ENCODE data around the gene HAUS8.

Gene HAUS8

DNA sequence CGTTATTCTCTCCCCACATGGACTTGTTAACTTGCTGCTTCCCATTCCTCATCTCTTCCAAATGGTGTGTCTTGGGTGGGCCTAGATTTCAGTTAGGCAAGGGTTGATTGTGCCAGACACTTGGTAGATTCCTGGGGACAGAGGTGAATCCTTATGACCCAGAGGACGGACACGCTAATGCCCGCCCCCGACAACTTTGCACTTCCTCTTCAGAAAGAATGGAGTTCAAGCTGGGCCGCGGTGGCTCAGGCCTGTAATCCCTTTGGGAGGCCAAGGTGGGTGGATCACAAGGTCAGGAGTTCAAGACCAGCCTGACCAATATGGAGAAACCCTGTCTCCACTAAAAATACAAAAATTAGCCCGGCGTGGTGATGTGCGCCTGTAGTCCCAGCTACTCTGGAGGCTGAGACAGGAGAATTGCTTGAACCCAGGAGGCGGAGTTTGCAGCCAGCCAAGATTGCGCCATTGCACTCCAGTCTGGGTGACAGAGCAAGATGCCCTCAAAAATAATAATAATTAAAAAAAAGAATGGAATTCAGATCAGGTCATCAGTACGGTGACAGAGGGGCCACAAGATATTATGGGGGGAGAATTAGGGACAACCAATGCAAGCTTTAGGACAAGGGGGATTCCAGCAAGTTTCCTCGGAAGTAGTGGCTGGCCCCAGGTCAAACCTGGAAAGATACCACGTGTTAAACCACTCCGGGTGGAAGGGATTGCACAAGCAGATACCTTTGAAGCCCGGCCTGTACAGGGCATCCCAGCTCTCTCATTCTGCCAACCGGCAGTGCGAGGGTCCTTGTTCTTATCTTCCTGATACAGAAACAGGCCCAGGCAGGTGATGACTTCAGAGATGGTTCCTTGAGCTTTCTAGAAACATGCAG is 3.0 kb upstream of the HAUS8 start:
- Histone ChIP-seq H3K27ac (peak overlapping the region in 14 of 21 experiments; percentile 79 to 94 (median 88)), H3K4me3 (no peak overlapping the region)

DNA sequence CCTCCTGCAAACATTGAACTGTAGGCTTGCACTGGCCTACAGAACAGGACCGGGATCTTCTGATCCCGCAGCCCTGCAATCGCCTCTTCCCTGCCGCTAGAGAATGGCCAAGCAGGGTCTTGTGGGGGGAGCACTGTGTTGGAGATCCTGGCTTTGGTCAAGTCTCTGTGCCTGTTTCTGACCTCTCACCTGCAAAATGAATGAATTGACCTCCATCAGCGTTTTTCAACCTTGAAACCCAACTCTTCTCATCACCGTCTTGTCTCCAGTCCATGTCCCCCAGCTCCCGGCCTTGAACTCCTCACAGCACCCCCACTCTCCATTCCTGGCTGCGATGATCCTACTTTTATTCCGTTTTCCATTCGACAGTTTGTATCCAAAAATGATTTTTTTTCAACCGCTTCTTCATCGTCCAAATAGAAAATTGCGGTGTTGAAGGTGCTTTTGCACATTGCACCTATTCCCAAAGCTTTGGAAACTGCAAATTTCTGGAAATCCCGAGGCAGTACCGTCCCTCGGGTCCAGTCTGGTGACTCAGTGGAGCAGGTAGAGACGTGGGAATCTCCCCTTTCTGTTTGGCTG is 2.3 kb upstream of the HAUS8 start:
- peak overlapping the region in 7 of 21 experiments; percentile 82 to 95 (median 92) for H3K27ac ChIP-seq
- peak overlapping the region in 2 of 7 experiments; percentile 73 to 92 for H3K4me3 ChIP-seq

GRCh38 chr19:17076543-17076991 is 1.3 kb upstream of the HAUS8 start:
- H3K27ac ChIP-seq, result peak overlapping the region in 20 of 21 experiments; percentile 79 to 95 (median 90)
- H3K4me3 ChIP-seq, result peak overlapping the region; percentile 52 to 92 (median 75)

GRCh38 chr19:17075864-17076542 is 751 bp upstream of the HAUS8 start:
- Histone ChIP-seq H3K4me3 (peak overlapping the region; percentile 52 to 92 (median 75)), H3K27ac (peak overlapping the region; percentile 77 to 95 (median 90))

GRCh38 chr19:17074634-17075034 is 618 bp downstream of the HAUS8 start:
- Histone ChIP-seq H3K4me3 (peak overlapping the region; percentile 50 to 92 (median 84)), H3K27ac (peak overlapping the region in 20 of 21 experiments; percentile 46 to 94 (median 72))

GRCh38 chr19:17073869-17074633 is 1.2 kb downstream of the HAUS8 start:
- Histone ChIP-seq H3K27ac (peak overlapping the region in 14 of 21 experiments; percentile 46 to 86 (median 76)), H3K4me3 (peak overlapping the region; percentile 50 to 92 (median 84))

DNA sequence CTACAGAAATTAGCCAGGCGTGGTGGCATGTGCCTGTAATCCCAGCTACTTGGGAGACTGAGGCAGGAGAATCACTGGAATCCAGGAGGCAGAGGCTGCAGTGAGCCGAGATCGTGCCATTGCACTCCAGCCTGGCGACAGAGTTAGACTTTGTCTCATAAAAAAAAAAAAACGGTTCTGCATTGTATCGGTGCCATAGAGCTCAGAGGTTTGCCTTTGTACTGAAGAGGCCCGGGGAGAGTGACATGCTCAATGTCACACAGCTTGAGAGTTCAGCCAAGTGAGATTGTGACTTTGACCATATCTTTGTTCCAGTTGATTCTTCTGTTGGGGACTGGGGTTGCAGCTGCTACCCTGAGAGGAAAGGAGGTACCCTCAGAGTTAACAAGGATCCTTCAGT is 4.3 kb downstream of the HAUS8 start:
- no peak overlapping the region for H3K4me3 ChIP-seq

DNA sequence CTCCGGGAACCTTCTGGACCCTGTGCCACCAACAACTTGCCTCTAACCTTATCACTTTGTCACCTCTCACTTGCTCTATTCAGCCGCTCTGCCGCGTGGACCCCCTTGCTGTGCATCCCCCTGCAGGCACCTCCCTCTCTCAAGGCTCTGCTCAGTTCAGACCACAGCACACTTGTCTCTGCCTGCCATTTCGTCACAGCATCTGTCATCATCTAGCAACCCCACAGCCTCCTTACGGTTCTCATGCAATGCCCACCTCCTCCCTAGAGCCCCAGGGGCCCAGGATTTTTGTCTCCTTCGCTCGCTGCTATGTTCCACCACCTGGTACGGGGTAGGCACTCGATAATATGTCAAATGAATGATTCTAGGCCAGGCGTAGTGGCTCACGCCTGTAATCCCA is 4.8 kb downstream of the HAUS8 start:
- no peak overlapping the region for H3K4me3 ChIP-seq
- H3K27ac ChIP-seq, result no peak overlapping the region

More for the DNA sequence above, 4.3 kb downstream of the HAUS8 start:
- no peak overlapping the region for H3K27ac ChIP-seq

GRCh38 chr19:17069193-17069592 is 6.1 kb downstream of the HAUS8 start:
- Histone ChIP-seq H3K27ac (no peak overlapping the region), H3K4me3 (no peak overlapping the region)

- Histone ChIP-seq H3K4me3 (no peak overlapping the region), H3K27ac (no peak overlapping the region)
These were observed 11.8 kb downstream of the HAUS8 start for GRCh38 chr19:17063428-17063827.

DNA sequence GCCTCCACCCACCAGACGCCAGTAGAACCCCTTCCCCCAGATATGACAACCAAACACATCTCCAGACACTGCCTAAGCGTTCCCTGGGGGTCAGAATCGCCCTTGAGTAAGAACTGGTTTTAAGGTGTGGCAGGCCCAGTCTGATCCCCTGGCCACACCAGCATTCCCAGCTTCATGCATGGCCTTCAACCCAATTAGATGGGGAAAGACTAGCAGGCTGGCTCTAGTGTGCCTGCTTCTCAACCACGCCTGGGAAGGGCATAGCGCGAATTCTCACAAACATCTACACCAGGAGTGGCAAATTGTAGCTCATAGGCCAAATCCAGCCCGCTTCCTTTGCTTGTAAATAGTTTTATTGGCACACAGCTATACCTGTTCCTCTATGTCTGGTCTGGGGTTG is 13.6 kb downstream of the HAUS8 start:
- H3K27ac ChIP-seq, result no peak overlapping the region
- no peak overlapping the region for H3K4me3 ChIP-seq

DNA sequence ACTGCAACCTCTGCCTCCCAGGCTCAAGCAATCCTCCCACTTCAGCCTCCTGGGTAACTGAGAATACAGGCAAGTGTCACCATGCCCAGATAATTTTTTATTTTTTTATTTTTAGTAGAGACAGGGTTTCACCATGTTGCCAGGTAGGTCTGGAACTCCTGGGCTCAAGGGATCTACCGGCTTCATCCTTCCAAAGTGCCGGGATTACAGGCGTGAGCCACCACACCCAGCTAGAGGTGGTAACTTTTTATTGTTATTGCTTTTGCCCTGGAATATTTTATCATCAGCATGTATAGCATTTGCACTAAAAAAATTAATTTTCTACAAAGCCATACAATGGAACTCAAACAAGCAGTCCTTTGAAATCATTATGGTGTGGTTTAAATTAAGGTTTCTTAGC is 14.0 kb downstream of the HAUS8 start:
- H3K4me3 ChIP-seq, result no peak overlapping the region
- no peak overlapping the region for H3K27ac ChIP-seq

GRCh38 chr19:17060802-17061201 is 14.4 kb downstream of the HAUS8 start:
- no peak overlapping the region for H3K4me3 ChIP-seq
- no peak overlapping the region for H3K27ac ChIP-seq

DNA sequence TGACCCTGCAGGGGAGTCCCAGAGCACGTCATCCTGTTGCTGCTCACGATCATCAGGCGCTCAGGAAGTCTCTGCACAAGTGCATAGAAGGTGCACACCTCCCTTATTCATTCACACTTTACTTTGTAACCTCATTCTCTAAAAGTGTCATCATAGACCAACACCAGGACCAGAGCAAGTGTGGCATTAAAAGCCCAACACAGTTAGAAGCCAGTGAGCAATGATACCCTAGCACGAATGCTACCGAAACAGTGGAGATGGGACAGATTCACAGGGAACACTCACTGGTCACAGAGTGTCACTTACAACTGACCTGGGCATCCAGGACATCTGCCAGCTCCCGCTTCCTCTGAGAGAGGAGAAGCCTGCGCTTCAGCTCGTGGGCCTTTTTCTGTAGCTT is 17.0 kb downstream of the HAUS8 start:
- H3K27ac ChIP-seq, result no peak overlapping the region
- H3K4me3 ChIP-seq, result no peak overlapping the region

- Histone ChIP-seq H3K27ac (no peak overlapping the region), H3K4me3 (no peak overlapping the region)
These were observed 19.6 kb downstream of the HAUS8 start for GRCh38 chr19:17055636-17056035.

DNA sequence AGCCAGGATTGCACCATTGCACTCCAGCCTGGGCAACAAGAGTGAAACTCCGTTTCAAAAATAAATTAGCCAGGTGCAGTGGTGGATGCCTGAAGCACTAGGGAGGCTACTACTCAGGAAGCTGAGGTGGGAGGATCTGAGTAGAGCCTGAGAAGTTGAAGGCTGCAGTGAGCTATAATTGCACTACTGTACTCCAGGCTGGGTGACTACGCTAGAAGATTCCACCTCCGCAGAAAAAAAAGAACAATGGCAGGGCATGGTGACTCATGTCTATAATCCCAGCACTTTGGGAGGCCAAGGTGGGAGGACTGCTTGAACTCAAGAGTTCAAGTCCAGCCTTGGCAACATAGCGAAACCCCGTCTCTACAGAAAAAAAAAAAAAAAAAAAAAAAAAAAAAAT is 20.5 kb downstream of the HAUS8 start:
- H3K27ac ChIP-seq, result no peak overlapping the region
- H3K4me3 ChIP-seq, result no peak overlapping the region

DNA sequence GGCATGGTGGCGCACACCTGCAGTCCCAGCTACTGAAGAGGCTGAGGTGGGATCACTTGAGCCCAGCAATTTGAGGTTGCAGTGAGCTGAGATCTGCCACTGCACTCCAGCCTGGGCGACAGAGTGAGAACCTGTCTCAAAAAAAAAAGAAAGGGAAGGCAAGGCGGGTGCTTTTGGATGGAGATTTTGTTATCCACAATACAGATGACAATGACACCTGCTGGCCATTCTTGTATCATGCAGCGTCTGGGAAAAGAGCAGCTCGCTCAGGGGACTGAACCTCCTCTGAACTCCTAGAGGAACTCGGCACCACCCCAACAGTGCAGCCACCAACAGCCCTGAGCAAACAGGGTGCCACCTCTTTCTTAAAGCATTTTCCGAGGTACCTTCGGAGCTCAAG is 22.8 kb downstream of the HAUS8 start:
- Histone ChIP-seq H3K4me3 (no peak overlapping the region), H3K27ac (no peak overlapping the region)

DNA sequence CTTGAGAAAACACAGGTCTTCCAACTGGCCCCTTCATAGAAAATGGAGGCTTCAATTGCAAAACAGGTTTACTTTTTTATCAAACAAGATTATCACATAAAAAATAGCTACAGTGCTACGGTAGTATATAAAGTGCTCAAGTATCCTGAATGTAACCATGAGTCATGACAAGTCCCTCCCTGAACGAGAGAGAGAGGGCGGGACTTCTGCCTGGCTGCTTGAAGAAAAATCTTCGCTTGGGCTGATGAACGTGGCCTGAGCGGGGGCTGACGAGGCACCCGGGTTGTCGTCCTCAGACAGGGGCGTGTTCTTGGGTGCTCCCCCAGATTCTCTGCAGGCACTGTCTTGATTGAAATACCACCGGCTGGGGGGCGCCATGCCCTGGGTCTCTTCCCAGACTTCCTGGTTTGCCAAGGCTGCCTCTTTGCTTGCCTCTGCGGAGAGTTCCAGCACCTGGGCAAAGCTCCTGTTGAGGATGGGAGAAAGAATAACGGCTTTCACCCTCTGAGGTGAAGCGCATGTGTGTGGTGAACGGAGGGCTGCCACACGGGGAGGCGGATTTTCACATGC is 25.5 kb downstream of the HAUS8 start:
- Histone ChIP-seq H3K27ac (no peak overlapping the region), H3K4me3 (no peak overlapping the region)

DNA sequence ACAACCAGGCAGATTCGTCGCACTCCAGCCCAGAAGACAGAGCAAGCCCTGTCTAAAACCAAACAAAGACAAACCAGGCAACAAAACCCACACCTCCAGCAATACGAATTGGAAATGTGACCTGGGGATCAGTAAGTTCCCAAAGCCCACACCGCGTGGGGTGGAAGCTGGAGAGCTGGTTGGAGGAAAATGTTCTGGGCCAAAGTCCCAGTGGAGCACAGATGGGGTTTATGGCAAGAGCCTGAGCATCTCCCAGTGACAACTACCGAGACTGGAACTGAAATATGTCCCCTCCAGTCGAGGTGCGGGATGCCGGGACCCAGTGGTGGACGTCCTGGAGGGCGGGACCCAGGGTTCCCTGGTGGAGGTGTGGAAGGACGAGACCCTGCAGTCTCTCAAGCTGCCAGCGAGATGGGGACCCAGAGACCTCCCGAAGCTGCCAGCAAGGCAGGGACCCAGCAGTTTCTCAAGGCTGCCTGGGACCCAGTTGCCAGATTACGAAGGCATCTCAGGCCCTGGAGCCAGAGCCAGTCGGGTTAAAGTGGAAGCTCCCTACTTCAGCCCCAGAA is 26.3 kb downstream of the HAUS8 start:
- no peak overlapping the region for H3K4me3 ChIP-seq
- H3K27ac ChIP-seq, result no peak overlapping the region
